ENCODE data around the gene SLC36A1.

SLC36A1 gene

DNA sequence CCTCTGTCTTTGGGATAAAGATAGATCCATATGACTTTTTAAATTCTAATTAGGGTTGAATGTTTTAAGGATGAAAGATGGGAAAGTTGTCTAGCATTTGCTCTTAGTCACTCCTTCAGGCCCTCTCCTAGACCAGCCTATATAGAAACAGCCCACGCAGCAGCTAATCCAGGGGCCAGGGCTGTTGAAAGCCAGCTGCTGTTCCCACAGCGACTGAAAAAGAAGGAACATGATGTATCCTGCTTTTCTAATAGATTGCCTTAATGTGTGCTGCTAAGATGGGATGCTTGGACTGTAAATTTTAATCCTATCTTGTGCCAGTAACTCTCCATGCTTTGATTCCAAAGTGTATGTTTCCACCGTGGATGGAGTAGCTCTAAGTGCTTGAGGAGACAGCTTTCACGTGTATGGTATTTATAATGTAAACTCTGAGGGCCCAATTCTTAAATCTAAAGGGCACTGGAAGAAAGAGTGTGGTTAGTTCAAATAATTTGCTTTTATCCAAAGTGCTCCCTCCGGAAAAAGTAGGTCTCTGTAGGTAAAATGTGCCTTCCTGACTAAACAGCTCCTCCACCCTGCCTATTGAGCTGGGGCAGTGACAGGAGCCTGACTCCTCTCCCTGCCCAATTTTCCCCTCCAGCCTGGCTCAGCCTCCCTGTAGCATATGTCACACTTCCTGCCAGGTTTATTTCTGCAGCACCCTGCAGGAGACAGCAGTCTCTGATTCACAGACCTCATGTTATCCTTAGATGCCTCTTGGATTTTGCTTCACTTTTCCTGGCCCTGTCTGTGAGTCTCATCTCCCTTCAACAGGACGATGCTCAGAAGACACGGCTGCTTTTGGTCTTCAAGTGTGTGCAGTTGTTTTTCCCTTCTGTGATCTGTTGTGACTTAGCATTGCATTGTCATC lies 33.2 kb downstream of the SLC36A1 start:
- no peak overlapping the region for H3K4me3 ChIP-seq (ENCODE audit: low read depth in 1 of 2, low read length in 2 of 2)
- H3K9me3 ChIP-seq (ENCODE audit: insufficient read depth, low read length, severe bottlenecking), result no peaks in the 10 kb centered on the region
- DNase-seq, result no peak
- no peaks in the 10 kb centered on the region for H3K4me1 ChIP-seq (ENCODE audit: insufficient read depth, low read length)
- H3K4me2 ChIP-seq (ENCODE audit: insufficient read depth, low read length), result no peak overlapping the region
- no peak overlapping the region for H3K27ac ChIP-seq (ENCODE audit: low read length)
- TF ChIP-seq, protein P1, sequence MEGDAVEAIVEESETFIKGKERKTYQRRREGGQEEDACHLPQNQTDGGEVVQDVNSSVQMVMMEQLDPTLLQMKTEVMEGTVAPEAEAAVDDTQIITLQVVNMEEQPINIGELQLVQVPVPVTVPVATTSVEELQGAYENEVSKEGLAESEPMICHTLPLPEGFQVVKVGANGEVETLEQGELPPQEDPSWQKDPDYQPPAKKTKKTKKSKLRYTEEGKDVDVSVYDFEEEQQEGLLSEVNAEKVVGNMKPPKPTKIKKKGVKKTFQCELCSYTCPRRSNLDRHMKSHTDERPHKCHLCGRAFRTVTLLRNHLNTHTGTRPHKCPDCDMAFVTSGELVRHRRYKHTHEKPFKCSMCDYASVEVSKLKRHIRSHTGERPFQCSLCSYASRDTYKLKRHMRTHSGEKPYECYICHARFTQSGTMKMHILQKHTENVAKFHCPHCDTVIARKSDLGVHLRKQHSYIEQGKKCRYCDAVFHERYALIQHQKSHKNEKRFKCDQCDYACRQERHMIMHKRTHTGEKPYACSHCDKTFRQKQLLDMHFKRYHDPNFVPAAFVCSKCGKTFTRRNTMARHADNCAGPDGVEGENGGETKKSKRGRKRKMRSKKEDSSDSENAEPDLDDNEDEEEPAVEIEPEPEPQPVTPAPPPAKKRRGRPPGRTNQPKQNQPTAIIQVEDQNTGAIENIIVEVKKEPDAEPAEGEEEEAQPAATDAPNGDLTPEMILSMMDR (IDR thresholded peaks at IDR 0.05; ENCODE audit: borderline replicate concordance, extremely low read depth, low read length, poor library complexity, severe bottlenecking), result no peak
- TF ChIP-seq EZH2 (IDR thresholded peaks at IDR 0.05; ENCODE audit: borderline replicate concordance, low read depth, low read length, severe bottlenecking), result no peak
- no peaks in the 10 kb centered on the region for H4K20me1 ChIP-seq (ENCODE audit: insufficient read depth, low read length)
- peaks cover 42% of the 10 kb centered on the region for H3K36me3 ChIP-seq (ENCODE audit: insufficient read depth, low read length)
- ATAC-seq (ENCODE audit: insufficient read depth, low read depth), result no peak
- H3K79me2 ChIP-seq (ENCODE audit: insufficient read depth, low read length), result no peaks in the 10 kb centered on the region
- no peak overlapping the region for H2AFZ ChIP-seq (ENCODE audit: low read depth, low read length)
- no peaks in the 10 kb centered on the region for H3K27me3 ChIP-seq (ENCODE audit: insufficient read depth, low read length, poor library complexity)
- H3K9ac ChIP-seq (ENCODE audit: low read depth, low read length), result no peak overlapping the region

DNA sequence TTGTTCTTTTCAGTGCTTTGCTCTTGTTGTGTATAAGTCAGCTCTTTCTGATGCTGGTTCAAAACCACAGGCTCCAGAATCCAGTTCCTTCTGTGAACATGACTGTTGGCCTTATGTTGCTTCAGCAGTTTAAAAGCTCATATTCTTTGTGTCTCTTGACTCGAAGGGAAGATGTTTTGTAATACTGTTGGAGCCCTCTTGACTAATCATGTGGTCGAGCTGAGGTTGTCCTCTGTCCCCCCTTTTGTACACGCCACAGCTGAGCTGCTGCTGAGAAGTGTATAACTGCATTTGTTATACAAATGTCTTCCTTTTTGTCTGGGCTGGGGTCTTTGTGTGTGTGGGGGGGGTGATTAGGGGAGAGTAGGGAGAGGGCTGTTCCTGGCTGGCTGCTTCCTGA lies 35.8 kb downstream of the SLC36A1 start:
- ATAC-seq (ENCODE audit: insufficient read depth, low read depth), result no peak

DNA sequence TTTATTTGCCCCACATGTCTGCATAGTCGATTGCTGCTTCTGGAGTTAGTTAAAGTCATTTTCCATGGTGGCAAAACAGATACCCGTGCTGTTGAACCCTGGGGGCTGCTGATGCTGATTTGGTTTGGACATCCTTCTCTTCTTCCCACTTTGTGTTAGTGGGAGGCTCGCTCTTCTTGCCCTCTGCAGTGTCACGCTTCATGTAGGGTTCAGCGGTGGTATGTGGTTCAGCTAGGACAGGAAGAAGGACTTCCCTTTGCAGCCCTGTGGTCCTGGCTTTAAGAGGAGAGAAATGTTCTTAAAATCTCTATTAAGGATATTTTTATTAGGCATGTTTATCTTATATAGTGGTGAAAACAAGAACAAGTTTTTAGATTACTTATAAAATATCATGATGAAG lies 36.2 kb downstream of the SLC36A1 start:
- no peak overlapping the region for H3K9ac ChIP-seq (ENCODE audit: low read depth, low read length)
- H3K4me3 ChIP-seq (ENCODE audit: low read depth in 1 of 2, low read length in 2 of 2), result no peak overlapping the region

More for the DNA sequence above, 35.8 kb downstream of the SLC36A1 start:
- TF ChIP-seq EZH2 (IDR thresholded peaks at IDR 0.05; ENCODE audit: borderline replicate concordance, low read depth, low read length, severe bottlenecking), result no peak
- TF ChIP-seq, protein P1 (IDR thresholded peaks at IDR 0.05; ENCODE audit: borderline replicate concordance, extremely low read depth, low read length, poor library complexity, severe bottlenecking), result no peak
- Histone ChIP-seq H3K4me3 (ENCODE audit: low read depth in 1 of 2, low read length in 2 of 2) (no peak overlapping the region), H3K9me3 (ENCODE audit: insufficient read depth, low read length, severe bottlenecking) (no peaks in the 10 kb centered on the region), H3K4me1 (ENCODE audit: insufficient read depth, low read length) (no peaks in the 10 kb centered on the region), H3K79me2 (ENCODE audit: insufficient read depth, low read length) (no peaks in the 10 kb centered on the region), H3K4me2 (ENCODE audit: insufficient read depth, low read length) (no peak overlapping the region), H3K9ac (ENCODE audit: low read depth, low read length) (no peak overlapping the region), H3K27me3 (ENCODE audit: insufficient read depth, low read length, poor library complexity) (no peaks in the 10 kb centered on the region), H2AFZ (ENCODE audit: low read depth, low read length) (no peak overlapping the region), H4K20me1 (ENCODE audit: insufficient read depth, low read length) (no peaks in the 10 kb centered on the region), H3K27ac (ENCODE audit: low read length) (no peak overlapping the region), H3K36me3 (ENCODE audit: insufficient read depth, low read length) (peaks cover 42% of the 10 kb centered on the region)
- DNase-seq, result no peak

More for the DNA sequence above, 36.2 kb downstream of the SLC36A1 start:
- Histone ChIP-seq H2AFZ (ENCODE audit: low read depth, low read length) (no peak overlapping the region), H3K4me2 (ENCODE audit: insufficient read depth, low read length) (no peak overlapping the region), H3K27me3 (ENCODE audit: insufficient read depth, low read length, poor library complexity) (no peaks in the 10 kb centered on the region), H3K4me1 (ENCODE audit: insufficient read depth, low read length) (no peaks in the 10 kb centered on the region), H3K79me2 (ENCODE audit: insufficient read depth, low read length) (no peaks in the 10 kb centered on the region), H3K27ac (ENCODE audit: low read length) (no peak overlapping the region), H4K20me1 (ENCODE audit: insufficient read depth, low read length) (no peaks in the 10 kb centered on the region), H3K36me3 (ENCODE audit: insufficient read depth, low read length) (peaks cover 43% of the 10 kb centered on the region), H3K9me3 (ENCODE audit: insufficient read depth, low read length, severe bottlenecking) (no peaks in the 10 kb centered on the region)
- TF ChIP-seq, protein P1 (IDR thresholded peaks at IDR 0.05; ENCODE audit: borderline replicate concordance, extremely low read depth, low read length, poor library complexity, severe bottlenecking), result no peak
- DNase-seq (no peak), ATAC-seq (ENCODE audit: insufficient read depth, low read depth) (no peak)

Data from DND-41 (cell line).